Suprapubic skin (tissue), 4 donors: Measurements from ENCODE around the gene RPGRIP1L.

ENCODE experiments used
- CTCF ChIP-seq, 2 donors: fragments of 200-600 bp in 1 of 2; fragments of 450-650 bp in 1 of 2; sonication (generic) in 1 of 2; IDR thresholded peaks; one replicate each; pipeline ENCODE4 v1.5.1; 2016 to 2019; ENCODE audit warnings: antibody characterized with exemption in 2 of 2, mild to moderate bottlenecking in 1 of 2, moderate library complexity in 1 of 2
- POLR2A ChIP-seq, 2 donors: fragments of 450-650 bp; IDR thresholded peaks; one replicate each; pipeline ENCODE4 v1.6.1; 2017; ENCODE audit warnings: antibody characterized with exemption in 2 of 2, mild to moderate bottlenecking in 2 of 2, moderate library complexity in 2 of 2
- POLR2AphosphoS5 ChIP-seq, 3 donors: sonication (generic); formaldehyde crosslinking; IDR thresholded peaks; one replicate each; pipeline ENCODE4 v1.6.1; 2017; ENCODE audit warnings: antibody characterized with exemption in 3 of 3

DNA sequence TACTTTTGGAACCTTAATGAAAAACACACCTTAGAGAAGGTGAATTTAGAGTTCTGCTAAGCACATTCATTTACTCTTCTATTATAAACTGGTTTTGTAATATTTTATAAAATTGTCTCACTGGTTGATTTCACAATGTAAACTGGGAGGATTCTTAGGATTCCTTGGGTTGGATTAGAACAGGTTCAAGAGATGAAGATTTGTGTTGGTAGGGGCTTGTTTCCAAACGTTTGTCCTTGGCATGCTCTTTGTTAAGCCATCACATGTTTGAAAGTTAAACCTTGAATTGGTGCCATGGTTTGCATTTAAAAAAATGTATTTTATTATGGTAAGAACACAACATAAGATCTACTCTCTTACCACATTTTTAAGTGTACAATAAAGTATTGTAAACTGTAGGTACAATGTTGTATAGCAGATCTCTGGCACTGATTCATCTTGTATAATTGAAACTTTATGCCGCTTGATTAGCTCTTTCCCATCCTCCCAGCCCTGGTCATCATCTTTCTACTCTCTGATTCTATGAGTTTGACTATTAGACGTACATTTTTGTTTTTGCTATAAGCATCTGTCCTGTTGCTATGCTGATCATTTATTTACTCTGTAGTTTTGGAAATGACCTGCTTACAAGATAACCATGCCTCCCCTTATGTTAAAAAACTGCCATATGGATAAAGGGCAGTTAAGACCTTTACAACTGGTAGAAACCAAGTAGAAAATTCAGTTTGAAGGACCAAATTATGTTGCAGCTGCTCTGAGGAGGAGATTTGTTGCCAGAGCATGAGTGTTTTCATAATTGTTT, 9.9 kb upstream of the RPGRIP1L start:
- no peak for TF ChIP-seq POLR2AphosphoS5 (IDR thresholded peaks at IDR 0.05)
- no peak for TF ChIP-seq CTCF (IDR thresholded peaks at IDR 0.05)
- TF ChIP-seq POLR2A (IDR thresholded peaks at IDR 0.05): no peak
